SH-SY5Y (cell line): ENCODE data around the gene SPR.

ENCODE experiments used
- GATA2 ChIP-seq: IDR thresholded peaks from 2 replicates; pipeline ENCODE4 v1.6.1; 2011; ENCODE audit warnings: mild to moderate bottlenecking, low read depth, low read length
- GATA3 ChIP-seq: IDR thresholded peaks from 2 replicates; pipeline ENCODE4 v1.6.1; 2011; ENCODE audit warnings: low read depth, mild to moderate bottlenecking, low read length, moderate library complexity

GRCh38 chr2:72933646-72934151 lies 46.5 kb downstream of the SPR start:
- TF ChIP-seq GATA3 (no peak), GATA2 (no peak)
